Measurements from ENCODE around the gene FAM171A2. TPM values are rescaled to one million over a fixed set of nuclear protein-coding genes. Genes with fewer than 3 reads are reported as not detected.

FAM171A2 gene
- total and polyA plus RNA-seq, 8 donors: 0.30 to 5.4 (median 0.31) TPM; not detected in 3

- intact Hi-C loops (cut with DNase I; ENCODE audit: low total_unique reads): no loop called here
- Histone ChIP-seq H3K4me3 (no peak overlapping the region), H3K27ac (no peak overlapping the region), H3K36me3 (no peaks in the 10 kb centered on the region), H3K9me3 (no peaks in the 10 kb centered on the region), H3K27me3 (peaks cover 12 to 81% (median 51%) of the 10 kb centered on the region in 3 donors), H3K4me1 (peaks cover 28 to 40% (median 35%) of the 10 kb centered on the region in 4 donors)
- TF ChIP-seq CTCF (IDR thresholded peaks at IDR 0.05): no peak
- no peak for TF ChIP-seq POLR2A (IDR thresholded peaks at IDR 0.05)
- TF ChIP-seq EP300 (IDR thresholded peaks at IDR 0.05): no peak
- TF ChIP-seq POLR2AphosphoS5 (IDR thresholded peaks at IDR 0.05): no peak
- no peak for DNase-seq
- 62 to 89% (median 68%) methylated on average over 1 to 5 of the region's 5 CpGs for WGBS, 5 donors
These were observed 52.0 kb downstream of the FAM171A2 start for GRCh38 chr17:44311562-44312181.

GRCh38 chr17:44310609-44311376 lies 52.9 kb downstream of the FAM171A2 start:
- no peak for TF ChIP-seq POLR2A (IDR thresholded peaks at IDR 0.05)
- TF ChIP-seq EP300 (IDR thresholded peaks at IDR 0.05): no peak
- no peak for TF ChIP-seq CTCF (IDR thresholded peaks at IDR 0.05)
- TF ChIP-seq POLR2AphosphoS5 (IDR thresholded peaks at IDR 0.05): no peak
- no peak for DNase-seq
- 63 to 71% (median 68%) methylated on average over 9 to 10 of the region's 10 CpGs for WGBS, 5 donors
- H3K4me3 ChIP-seq: no peak overlapping the region
- no peaks in the 10 kb centered on the region for H3K36me3 ChIP-seq
- intact Hi-C loops (cut with DNase I; ENCODE audit: low total_unique reads): no loop called here
- no peaks in the 10 kb centered on the region for H3K9me3 ChIP-seq
- H3K27ac ChIP-seq: no peak overlapping the region
- H3K4me1 ChIP-seq: peaks cover 28 to 38% (median 32%) of the 10 kb centered on the region in 4 donors
- peaks cover 6 to 81% (median 42%) of the 10 kb centered on the region in 3 donors for H3K27me3 ChIP-seq

- WGBS, 5 donors: 79 to 97% (median 90%) methylated on average over 2 of the region's 2 CpGs
- H3K4me1 ChIP-seq: peaks cover 22 to 32% (median 26%) of the 10 kb centered on the region in 4 donors
- TF ChIP-seq POLR2AphosphoS5 (IDR thresholded peaks at IDR 0.05) (no peak), POLR2A (IDR thresholded peaks at IDR 0.05) (no peak), CTCF (IDR thresholded peaks at IDR 0.05) (no peak), EP300 (IDR thresholded peaks at IDR 0.05) (no peak)
- H3K27ac ChIP-seq: no peak overlapping the region
- no peak for DNase-seq
- H3K36me3 ChIP-seq: no peaks in the 10 kb centered on the region
- H3K4me3 ChIP-seq: no peak overlapping the region
- no peaks in the 10 kb centered on the region for H3K9me3 ChIP-seq
- peaks cover 0 to 81% (median 41%) of the 10 kb centered on the region in 3 donors for H3K27me3 ChIP-seq
- intact Hi-C loops (cut with DNase I; ENCODE audit: low total_unique reads): no loop called here
These were observed 53.5 kb downstream of the FAM171A2 start for GRCh38 chr17:44310188-44310587.

- no peak for TF ChIP-seq POLR2A (IDR thresholded peaks at IDR 0.05)
- TF ChIP-seq POLR2AphosphoS5 (IDR thresholded peaks at IDR 0.05): no peak
- TF ChIP-seq EP300 (IDR thresholded peaks at IDR 0.05): no peak
- TF ChIP-seq CTCF (IDR thresholded peaks at IDR 0.05): no peak
- peaks cover 0 to 79% (median 34%) of the 10 kb centered on the region in 3 donors for H3K27me3 ChIP-seq
- no peak overlapping the region for H3K27ac ChIP-seq
- intact Hi-C loops (cut with DNase I; ENCODE audit: low total_unique reads): no loop called here
- H3K4me1 ChIP-seq: peaks cover 17 to 25% (median 20%) of the 10 kb centered on the region in 4 donors
- H3K4me3 ChIP-seq: no peak overlapping the region
- H3K9me3 ChIP-seq: no peaks in the 10 kb centered on the region
- H3K36me3 ChIP-seq: no peaks in the 10 kb centered on the region
- WGBS, 5 donors: 48 to 64% (median 57%) methylated on average over 5 of the region's 5 CpGs
- DNase-seq: no peak
These were observed 54.2 kb downstream of the FAM171A2 start for GRCh38 chr17:44309472-44309871.

Measured in stomach (tissue), 9 donors.